Daoy (cell line): ENCODE results near the gene ZNF564. TPM values are rescaled to one million over a fixed set of nuclear protein-coding genes. Genes with fewer than 3 reads are reported as not detected.
A peak's percentile ranks its signal among the peaks of the same experiment; 100 is the strongest.
"Not testable (repeated sequence)": the region's sequence is repeated elsewhere in the genome, so short reads cannot be mapped to it uniquely, and the experiment has no call there.

Source experiments
- DNase-seq: peaks from one replicate; pipeline ENCODE4 v3.0.0-alpha.2; 2015; ENCODE audit warnings: low read depth
- total RNA-seq: library from RNA; depleted of rRNA; stranded (reverse); fragments of >200 nt; shearing (Covaris generic); gene quantifications from 2 replicates; pipeline ENCODE4 v1.2.3, GENCODE V29; 2014; rRNA removed

ZNF564 gene
- 3.1 and 6.5 TPM in 2 replicates for total RNA-seq

DNA sequence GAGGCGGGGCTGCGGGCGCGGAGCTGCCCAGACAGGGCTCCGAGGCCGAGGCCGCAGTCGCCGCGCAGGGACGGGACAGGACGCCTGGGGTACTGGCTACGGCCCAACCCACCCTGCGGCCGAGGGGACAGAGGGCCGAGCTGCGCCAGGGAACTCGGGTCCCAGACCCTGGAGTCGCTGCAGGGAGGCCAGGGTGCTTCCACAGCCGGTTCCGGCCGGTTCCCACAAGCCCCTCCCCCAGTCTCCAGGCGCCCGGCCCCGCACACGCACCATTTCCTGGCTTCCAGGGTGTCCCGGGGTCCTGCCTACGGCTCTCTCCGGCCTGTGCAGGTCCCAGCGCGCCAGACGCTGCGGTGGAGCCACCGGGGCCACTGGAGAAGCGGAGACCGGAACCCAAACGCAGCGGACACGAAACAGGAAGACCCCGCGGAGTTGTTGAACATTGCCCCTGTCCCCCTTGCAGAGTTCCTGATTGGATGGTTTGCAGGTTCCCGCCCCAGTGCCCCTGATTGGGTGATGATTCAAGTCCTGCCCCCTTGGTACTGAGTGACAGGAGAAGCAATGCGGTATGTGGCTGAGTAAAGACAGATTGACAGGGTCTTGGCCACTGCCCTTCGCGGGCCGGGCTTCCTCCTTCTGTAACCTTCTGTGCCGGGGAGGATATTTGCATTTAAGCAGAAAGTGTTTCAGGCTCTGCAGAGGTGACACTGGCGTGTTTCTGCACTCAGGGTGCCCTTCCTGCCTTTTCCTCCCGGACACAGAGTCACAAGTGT lies at the start of gene ZNF564:
TSS of gene ZNF564 (minus strand) at position 423 of the 773 bp plus-strand sequence. CDS start at position 273, 150 bp downstream.
- peak; percentile 99 for DNase-seq

GRCh38 chr19:12597594-12597993 lies 46.3 kb upstream of the ZNF564 start:
- no peak for DNase-seq

DNA sequence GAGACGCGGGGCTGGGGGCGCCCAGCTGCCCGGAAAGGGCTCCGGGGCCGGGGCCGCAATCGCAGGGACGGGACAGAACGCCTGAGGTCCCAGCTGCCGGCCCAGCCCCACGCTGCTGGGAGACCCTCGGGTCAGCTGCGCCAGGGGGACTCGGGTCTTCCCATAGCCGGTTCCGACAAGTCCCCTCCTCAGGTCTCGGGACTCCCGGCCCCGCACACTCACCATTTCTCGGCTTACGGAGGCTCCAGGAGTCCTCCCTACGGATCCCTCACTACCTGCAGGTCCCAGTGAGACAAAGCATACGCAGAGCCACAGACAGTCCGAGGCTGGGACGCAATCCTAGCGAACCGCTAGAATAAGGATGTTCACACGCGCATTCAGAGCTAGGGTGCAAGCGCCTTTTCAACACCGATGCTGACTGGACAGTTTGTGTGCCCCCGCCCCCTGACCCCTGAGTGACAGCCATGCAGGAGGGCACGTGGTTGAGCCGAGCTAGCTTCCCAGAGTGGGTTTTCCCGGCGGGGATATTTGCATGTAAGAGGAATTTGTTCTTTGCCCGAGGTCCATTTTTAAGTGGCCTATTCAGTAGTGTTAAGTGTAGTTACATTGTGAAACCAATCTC lies 45.8 kb upstream of the ZNF564 start:
- DNase-seq, result no peak

GRCh38 chr19:12596485-12596884 lies 45.2 kb upstream of the ZNF564 start:
- no peak for DNase-seq

- DNase-seq, result no peak
Measured at GRCh38 chr19:12581100-12581499, 29.8 kb upstream of the ZNF564 start.

DNA sequence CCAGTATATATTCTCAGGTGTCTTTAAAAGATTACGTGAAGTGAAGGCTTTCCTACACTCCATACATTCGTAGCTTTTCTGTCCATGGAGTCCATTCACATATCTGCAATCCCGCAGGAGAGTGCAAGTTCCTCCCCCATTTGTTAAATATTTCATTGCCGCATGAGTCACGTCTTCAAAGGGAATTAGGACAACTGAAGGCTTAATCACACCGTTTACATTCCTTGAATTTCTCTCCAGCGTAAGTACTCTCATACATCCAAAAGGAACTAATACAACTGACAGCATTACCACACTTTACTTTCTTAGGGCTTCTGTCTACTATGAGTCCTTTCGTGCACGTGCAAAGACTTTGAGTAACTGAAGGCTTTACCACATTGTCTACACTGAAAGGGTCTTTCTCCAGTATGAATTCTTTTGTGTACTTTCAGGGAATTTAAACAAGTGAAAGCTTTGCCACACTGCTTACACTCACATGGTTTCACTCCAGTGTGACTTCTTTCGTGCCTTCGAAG lies 29.0 kb upstream of the ZNF564 start:
- peak; percentile 19 for DNase-seq

GRCh38 chr19:12578641-12579040 lies 27.4 kb upstream of the ZNF564 start:
- DNase-seq, result no peak

GRCh38 chr19:12574036-12574435 lies 22.8 kb upstream of the ZNF564 start:
- DNase-seq, result no peak

DNA sequence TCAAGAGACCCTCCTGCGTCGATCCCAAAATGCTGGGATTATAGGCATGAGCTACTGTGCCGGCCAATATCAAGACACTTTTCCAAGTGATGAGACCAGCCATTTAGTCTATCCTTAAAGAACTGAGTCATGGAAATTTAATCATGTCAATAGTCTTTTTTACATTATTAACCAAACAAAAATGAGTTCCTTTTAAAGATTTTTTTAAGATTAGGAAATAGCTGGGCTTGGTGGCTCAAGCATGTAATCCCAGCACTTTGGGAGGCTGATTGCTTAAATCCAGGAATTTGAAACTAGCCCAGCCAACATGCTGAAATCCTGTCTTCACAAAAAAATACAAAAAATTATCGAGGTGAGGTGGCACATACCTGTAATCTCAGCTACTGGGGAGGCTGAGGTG lies 16.7 kb upstream of the ZNF564 start:
- DNase-seq, result no peak

- DNase-seq, result not testable (repeated sequence)
Measured at GRCh38 chr19:12566380-12566779, 15.1 kb upstream of the ZNF564 start.

- peak; percentile 88 for DNase-seq
Measured at GRCh38 chr19:12564016-12564664, 12.9 kb upstream of the ZNF564 start.

DNA sequence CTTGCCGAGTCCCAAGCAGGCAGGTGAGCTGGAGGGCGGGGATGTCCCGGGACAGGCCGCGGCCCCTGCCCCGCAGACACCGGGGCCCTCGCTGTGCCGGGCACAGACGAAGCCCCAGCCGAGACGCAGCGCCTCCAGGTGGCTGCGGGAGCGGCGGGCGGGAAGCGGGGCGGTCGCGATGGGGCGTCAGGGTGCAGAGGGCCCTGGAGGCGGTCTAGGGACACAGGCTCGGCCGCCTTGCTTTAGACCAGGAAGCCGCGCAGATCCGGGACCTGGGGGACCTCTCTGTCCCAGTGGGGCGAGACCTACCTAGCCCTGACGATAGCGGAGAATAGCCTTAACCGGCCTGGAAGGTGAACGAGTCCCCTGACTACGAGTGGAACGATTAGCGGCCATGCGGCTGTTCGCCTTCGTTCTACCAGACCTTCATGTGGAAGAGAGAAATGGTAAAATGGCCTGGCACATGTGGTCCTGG lies 4.2 kb upstream of the ZNF564 start:
- no peak for DNase-seq

DNA sequence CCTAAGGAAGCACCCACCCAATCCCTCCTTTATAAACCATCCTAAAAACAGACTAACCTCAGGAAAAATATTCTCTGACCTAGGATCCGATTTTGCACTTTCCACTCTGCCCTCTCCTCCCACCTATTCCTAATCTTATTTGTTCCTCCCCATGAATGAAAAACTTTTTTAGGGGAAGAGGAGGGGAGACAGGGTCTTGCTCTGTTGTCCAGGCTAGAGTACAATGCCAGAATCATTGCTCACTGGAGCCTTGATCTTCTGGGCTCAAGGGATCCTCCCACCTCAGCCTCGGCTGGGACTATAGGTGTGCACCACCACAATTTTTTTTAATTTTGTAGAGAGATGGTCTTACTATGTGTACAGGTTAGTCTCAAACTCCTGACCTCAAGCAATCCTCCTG lies 4.4 kb downstream of the ZNF564 start:
- no peak for DNase-seq

GRCh38 chr19:12546068-12546467 lies 5.2 kb downstream of the ZNF564 start:
- DNase-seq, result no peak

GRCh38 chr19:12545267-12545666 lies 6.0 kb downstream of the ZNF564 start:
- no peak for DNase-seq

DNA sequence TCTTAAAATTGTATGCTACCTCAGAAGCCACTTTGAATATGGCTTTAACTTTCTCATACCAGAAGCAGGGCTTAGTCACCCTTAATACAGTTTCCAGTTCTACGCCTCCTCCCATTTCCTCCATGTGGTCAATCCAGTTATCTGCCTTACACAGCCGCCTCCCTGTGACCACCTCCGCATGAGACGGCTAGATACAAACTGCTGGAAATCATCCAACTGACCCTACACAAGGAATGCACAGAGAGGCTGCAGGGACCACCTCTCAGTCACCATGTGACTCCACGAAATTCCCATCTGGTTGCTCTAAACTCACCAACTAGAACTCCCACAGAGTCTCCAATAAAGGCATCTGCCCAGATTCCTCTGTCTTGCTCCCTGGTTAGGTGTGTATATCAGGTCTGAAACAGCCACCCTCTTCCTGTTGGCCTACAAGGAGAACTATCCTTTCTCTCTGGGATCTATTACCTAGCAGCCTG lies 6.8 kb downstream of the ZNF564 start:
- DNase-seq, result peak; percentile 37

DNA sequence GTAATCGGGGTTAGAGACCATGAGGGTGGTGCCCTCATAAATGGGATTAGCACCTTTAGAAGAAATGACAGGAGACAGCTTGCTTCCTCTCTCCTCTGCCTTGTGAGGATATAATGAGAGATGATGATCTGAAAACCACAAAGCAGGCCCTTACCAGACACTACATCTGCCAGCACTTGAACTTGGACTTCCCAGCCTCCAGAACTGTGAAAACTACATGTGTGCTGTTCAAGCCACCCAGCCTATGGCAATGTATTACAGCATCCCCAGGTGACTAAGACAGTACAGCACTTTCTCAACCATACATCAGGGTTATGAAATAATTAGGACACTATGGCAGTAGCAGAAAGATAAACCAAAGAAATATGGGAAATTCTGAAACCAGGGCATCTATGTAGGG lies 7.4 kb downstream of the ZNF564 start:
- no peak for DNase-seq

DNA sequence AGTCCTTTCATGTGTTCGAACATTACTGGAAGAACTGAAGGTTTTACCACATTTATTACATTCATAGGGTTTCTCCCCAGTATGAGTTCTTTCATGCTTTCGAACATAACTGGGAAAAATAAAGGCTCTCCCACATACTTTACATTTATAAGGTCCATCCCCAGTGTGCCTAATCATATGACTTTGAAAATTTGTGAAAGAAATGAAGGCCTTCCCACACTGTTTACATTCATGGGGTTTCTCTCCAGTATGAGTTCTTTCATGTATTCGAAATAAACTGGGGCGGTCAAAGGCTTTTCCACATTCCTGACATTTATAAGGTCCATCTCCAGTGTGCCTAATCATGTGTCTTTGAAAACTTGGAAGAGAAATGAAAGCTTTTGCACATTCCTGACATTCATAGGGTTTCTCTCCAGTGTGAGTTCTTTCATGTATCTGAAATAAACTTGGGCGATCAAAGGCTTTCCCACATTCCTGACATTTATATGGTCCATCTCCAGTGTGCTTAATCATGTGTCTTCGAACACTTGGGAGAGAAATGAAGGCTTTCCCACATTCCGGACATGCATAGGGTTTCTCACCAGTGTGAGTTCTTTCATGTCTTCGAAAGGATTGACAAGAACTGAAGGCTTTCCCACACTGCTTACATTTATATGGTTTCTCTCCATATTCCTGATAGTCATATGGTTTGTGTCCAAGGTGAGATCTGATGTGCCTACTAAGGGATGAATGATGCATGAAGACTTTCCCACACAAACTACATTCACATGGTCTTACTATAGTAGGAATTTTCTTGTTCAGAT lies 24.0 kb downstream of the ZNF564 start:
- no peak for DNase-seq

- DNase-seq, result no peak
Measured at GRCh38 chr19:12526542-12526941, 24.7 kb downstream of the ZNF564 start.

- DNase-seq, result no peak
Measured at GRCh38 chr19:12521996-12522395, 29.3 kb downstream of the ZNF564 start.

DNA sequence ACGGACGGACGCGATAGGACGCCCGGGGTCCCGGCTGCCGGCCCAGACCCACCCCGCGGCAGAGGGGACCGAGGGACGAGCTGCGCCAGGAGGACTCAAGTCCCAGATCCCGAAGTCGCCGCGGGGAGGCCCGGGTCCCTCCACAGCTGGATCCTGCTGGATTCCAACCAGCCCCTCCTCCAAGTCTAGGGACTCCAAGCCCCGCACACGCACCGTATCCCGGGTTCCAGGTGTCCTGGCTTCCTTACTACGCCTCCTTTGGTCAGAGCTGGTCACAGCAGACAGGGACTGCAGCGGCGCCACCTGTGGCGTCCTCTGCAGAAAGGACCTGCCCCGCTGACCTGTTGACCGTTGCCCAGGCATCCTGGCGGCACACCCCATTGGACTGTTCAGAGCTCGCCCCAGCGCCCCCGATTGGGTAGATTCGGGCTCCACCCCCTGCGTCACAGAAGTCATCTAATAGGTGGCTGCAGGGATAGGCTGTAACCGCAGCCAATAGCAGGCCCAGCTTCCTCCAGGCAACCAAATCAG lies 37.7 kb downstream of the ZNF564 start:
- DNase-seq, result no peak
